Parathyroid adenoma (tissue), 2 donors: ENCODE measurements around the gene ZFAND3.

Experiments used
- H2AFZ ChIP-seq: fragments of 300-600 bp; sonication (generic); one replicate; pipeline ENCODE4 v1.7.0; 2017; ENCODE audit warnings: antibody characterized with exemption, mild to moderate bottlenecking
- H3K27ac ChIP-seq: fragments of 300-600 bp; sonication (generic); one replicate; pipeline ENCODE4 v1.7.0; 2017
- H3K27me3 ChIP-seq: fragments of 300-600 bp; sonication (generic); one replicate; pipeline ENCODE4 v1.7.0; 2017; ENCODE audit warnings: low read length; ENCODE audit not compliant: control insufficient read depth, insufficient read depth
- H3K36me3 ChIP-seq: fragments of 300-600 bp; sonication (generic); one replicate; pipeline ENCODE4 v1.7.0; 2017; ENCODE audit warnings: low read length; ENCODE audit not compliant: control insufficient read depth, insufficient read depth
- H3K4me1 ChIP-seq: fragments of 300-600 bp; sonication (generic); one replicate; pipeline ENCODE4 v1.7.0; 2017; ENCODE audit warnings: control low read depth
- H3K4me2 ChIP-seq: fragments of 300-600 bp; sonication (generic); one replicate; pipeline ENCODE4 v1.7.0; 2017; ENCODE audit warnings: low read length
- H3K4me3 ChIP-seq: fragments of 300-600 bp; sonication (generic); one replicate; pipeline ENCODE4 v1.7.0; 2017; ENCODE audit warnings: low read depth, low read length
- H3K79me2 ChIP-seq: fragments of 300-600 bp; sonication (generic); one replicate; pipeline ENCODE4 v1.7.0; 2017; ENCODE audit warnings: control low read depth
- H3K9ac ChIP-seq: fragments of 300-600 bp; sonication (generic); one replicate; pipeline ENCODE4 v1.7.0; 2017; ENCODE audit warnings: mild to moderate bottlenecking
- H3K9me3 ChIP-seq: fragments of 300-600 bp; sonication (generic); one replicate; pipeline ENCODE4 v1.7.0; 2017; ENCODE audit warnings: low read length; ENCODE audit not compliant: control insufficient read depth
- TF ChIP-seq, protein P1 (sequence below): fragments of 300-600 bp; sonication (generic); IDR thresholded peaks from one replicate; pipeline ENCODE4 v1.7.0; 2017; ENCODE audit warnings: antibody characterized with exemption, mild to moderate bottlenecking
- donor health status: primary hyperparathyroidism.

ZFAND3 gene

DNA sequence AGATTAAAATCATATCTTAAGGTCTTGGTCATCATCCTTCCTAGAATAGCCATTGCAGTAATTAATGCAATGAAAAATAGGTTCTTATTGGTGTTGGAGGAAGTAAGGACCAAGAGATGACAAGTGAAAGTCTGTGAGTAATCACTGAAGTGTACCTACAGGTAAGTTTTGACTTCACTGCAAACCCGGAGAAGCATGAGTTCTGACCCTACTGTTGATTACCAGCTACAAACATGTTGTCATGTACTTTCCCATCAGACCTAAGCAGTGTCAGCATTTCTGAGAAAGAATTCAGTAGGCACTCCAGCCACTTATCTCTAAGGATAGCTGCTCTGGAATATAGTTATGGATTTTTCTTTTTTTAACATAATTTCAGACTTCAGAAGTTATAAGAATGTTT lies 280.9 kb downstream of the ZFAND3 start:
- Histone ChIP-seq H3K79me2 (peaks cover 7% of the 10 kb centered on the region), H3K27me3 (no peaks in the 10 kb centered on the region), H2AFZ (no peak overlapping the region), H3K4me3 (no peak overlapping the region), H3K36me3 (no peaks in the 10 kb centered on the region), H3K9ac (no peak overlapping the region), H3K4me2 (no peak overlapping the region), H3K9me3 (no peaks in the 10 kb centered on the region), H3K27ac (no peak overlapping the region), H3K4me1 (no peaks in the 10 kb centered on the region)
- TF ChIP-seq, protein P1, sequence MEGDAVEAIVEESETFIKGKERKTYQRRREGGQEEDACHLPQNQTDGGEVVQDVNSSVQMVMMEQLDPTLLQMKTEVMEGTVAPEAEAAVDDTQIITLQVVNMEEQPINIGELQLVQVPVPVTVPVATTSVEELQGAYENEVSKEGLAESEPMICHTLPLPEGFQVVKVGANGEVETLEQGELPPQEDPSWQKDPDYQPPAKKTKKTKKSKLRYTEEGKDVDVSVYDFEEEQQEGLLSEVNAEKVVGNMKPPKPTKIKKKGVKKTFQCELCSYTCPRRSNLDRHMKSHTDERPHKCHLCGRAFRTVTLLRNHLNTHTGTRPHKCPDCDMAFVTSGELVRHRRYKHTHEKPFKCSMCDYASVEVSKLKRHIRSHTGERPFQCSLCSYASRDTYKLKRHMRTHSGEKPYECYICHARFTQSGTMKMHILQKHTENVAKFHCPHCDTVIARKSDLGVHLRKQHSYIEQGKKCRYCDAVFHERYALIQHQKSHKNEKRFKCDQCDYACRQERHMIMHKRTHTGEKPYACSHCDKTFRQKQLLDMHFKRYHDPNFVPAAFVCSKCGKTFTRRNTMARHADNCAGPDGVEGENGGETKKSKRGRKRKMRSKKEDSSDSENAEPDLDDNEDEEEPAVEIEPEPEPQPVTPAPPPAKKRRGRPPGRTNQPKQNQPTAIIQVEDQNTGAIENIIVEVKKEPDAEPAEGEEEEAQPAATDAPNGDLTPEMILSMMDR = no peak

DNA sequence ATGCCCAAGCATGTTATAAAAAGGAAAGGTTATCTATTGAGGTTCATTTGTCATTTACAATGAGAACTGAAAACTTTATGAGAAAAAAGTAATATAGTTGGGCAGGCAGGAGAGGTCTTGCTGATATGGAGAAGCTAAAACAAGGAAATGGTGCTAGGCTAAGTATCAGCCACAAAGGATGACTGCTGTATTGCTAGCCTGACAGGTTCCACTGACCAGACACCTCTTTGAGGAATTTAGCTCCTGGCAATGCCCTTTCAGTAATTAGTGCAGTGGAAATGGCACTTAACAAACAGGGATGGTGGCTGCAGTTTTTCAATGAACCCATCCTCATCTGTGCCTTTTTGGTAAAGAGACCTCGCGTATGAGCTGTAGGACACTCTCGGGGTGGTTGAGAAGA lies 284.4 kb downstream of the ZFAND3 start:
- H3K79me2 ChIP-seq = peaks cover 7% of the 10 kb centered on the region
- no peak overlapping the region for H3K27ac ChIP-seq
- H3K4me3 ChIP-seq = no peak overlapping the region
- no peak overlapping the region for H2AFZ ChIP-seq
- no peaks in the 10 kb centered on the region for H3K36me3 ChIP-seq
- no peak overlapping the region for H3K4me2 ChIP-seq
- H3K4me1 ChIP-seq = no peaks in the 10 kb centered on the region
- TF ChIP-seq, protein P1 = no peak
- H3K9me3 ChIP-seq = no peaks in the 10 kb centered on the region
- no peaks in the 10 kb centered on the region for H3K27me3 ChIP-seq
- no peak overlapping the region for H3K9ac ChIP-seq

DNA sequence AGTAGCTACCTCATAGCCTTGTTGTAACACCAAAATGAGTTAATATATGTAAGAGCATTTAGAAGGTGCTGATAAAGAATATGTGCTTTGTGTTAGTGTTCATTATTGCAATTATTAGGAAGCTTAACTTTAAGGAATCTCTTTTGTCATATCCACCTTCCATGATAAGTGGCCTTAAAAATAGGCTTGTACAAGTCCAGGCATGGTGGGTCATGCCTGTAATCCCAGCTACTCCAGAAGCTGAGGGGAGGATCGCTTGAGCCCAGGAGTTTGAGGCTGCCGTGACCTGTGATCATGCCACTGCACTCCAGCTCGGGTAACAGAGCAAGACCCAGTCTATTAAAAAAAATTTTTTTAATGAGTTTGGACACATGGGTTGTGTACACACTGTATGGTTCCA lies 285.5 kb downstream of the ZFAND3 start:
- no peaks in the 10 kb centered on the region for H3K4me1 ChIP-seq
- no peak overlapping the region for H3K27ac ChIP-seq
- TF ChIP-seq, protein P1 = no peak
- no peak overlapping the region for H3K4me2 ChIP-seq
- H3K9me3 ChIP-seq = no peaks in the 10 kb centered on the region
- H2AFZ ChIP-seq = no peak overlapping the region
- H3K4me3 ChIP-seq = no peak overlapping the region
- no peaks in the 10 kb centered on the region for H3K36me3 ChIP-seq
- H3K27me3 ChIP-seq = no peaks in the 10 kb centered on the region
- peaks cover 7% of the 10 kb centered on the region for H3K79me2 ChIP-seq
- no peak overlapping the region for H3K9ac ChIP-seq

DNA sequence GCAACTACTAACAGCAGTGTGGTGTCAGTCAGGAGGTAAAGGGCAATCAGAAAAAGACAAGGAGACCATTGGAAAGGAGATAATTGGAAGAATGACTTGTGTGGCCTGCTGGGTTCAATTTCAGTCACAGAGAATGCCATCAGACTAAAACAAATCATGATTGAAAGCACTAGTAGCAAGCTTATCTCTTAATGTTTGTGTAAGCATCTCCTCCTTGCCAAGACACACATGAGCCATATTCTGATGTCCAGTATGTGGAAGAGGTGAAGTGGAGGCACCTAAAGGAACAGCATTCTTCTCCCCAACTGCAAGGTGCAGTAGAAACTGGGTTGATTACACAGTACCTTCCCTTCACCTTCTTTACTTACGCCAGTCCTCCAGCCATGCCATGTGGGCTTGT lies 287.5 kb downstream of the ZFAND3 start:
- TF ChIP-seq, protein P1 = no peak
- Histone ChIP-seq H2AFZ (no peak overlapping the region), H3K4me2 (no peak overlapping the region), H3K79me2 (peaks cover 4% of the 10 kb centered on the region), H3K4me1 (no peaks in the 10 kb centered on the region), H3K27me3 (no peaks in the 10 kb centered on the region), H3K9me3 (no peaks in the 10 kb centered on the region), H3K27ac (no peak overlapping the region), H3K9ac (no peak overlapping the region), H3K4me3 (no peak overlapping the region), H3K36me3 (no peaks in the 10 kb centered on the region)

DNA sequence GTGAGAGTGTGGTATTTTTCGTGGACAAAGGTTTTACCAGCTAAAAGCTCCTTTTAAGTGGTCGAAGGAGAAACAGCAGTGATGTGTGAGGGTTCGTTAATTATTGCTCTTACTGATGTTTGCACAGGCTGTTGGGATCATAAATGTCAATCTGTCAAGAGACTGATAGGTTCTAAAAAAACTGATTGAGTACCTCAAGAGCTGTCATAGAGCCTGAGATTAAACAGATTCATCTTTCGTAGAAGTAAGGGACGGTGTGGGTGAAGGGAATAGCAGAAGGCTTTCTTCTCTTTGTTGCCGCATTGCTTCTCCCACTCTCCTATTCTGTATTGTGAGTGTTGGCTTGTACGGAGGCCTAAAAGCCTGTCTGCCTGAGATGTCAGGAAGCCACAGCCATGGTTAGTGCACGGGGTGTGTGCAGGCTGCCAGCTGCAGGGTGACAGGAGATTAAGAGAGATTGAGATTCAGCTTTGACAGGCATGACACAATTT lies 291.0 kb downstream of the ZFAND3 start:
- Histone ChIP-seq H3K4me3 (no peak overlapping the region), H3K27ac (no peak overlapping the region), H3K4me2 (no peak overlapping the region), H3K27me3 (no peaks in the 10 kb centered on the region), H3K36me3 (no peaks in the 10 kb centered on the region), H3K4me1 (no peaks in the 10 kb centered on the region), H3K9ac (no peak overlapping the region), H3K79me2 (peaks cover 2% of the 10 kb centered on the region), H2AFZ (no peak overlapping the region), H3K9me3 (no peaks in the 10 kb centered on the region)
- TF ChIP-seq, protein P1 = no peak
